HepG2 (cell line): Measurements from ENCODE around the gene TSC22D4. TPM values are rescaled to one million over a fixed set of nuclear protein-coding genes. Genes with fewer than 3 reads are reported as not detected.

Source experiments
- ADNP ChIP-seq: sonication (generic); formaldehyde crosslinking; IDR thresholded peaks from 2 replicates; pipeline ENCODE4 v1.4.0; 2020; ENCODE audit warnings: missing genetic modification reagents
- ARID2 ChIP-seq: sonication (generic); formaldehyde crosslinking; IDR thresholded peaks from 2 replicates; pipeline ENCODE4 v1.8.1; 2022; ENCODE audit warnings: mild to moderate bottlenecking, missing genetic modification reagents, borderline replicate concordance
- ATF1 ChIP-seq: IDR thresholded peaks from 2 replicates; pipeline ENCODE4 v1.6.1; 2016; ENCODE audit warnings: mild to moderate bottlenecking, control low read depth
- ATF5 ChIP-seq: sonication (generic); formaldehyde crosslinking; IDR thresholded peaks from 2 replicates; pipeline ENCODE4 v1.4.0; 2020; ENCODE audit warnings: mild to moderate bottlenecking, low read depth, missing genetic modification reagents
- FLYWCH1 ChIP-seq: sonication (generic); formaldehyde crosslinking; IDR thresholded peaks from 2 replicates; pipeline ENCODE4 v1.8.1; 2023; ENCODE audit warnings: mild to moderate bottlenecking, missing genetic modification reagents
- FOXA1 ChIP-seq, 2 experiments: fragments of 450-650 bp in 1 of 2; sonication (generic) in 1 of 2; formaldehyde crosslinking in 1 of 2; IDR thresholded peaks; 2 replicates each; pipeline versions ENCODE4 v1.4.0 to v1.6.1; 2016 to 2020; ENCODE audit warnings: missing genetic modification reagents in 1 of 2
- HNRNPL ChIP-seq: fragments of 200-400 bp; formaldehyde crosslinking; IDR thresholded peaks from 2 replicates; pipeline ENCODE4 v1.6.1; 2017; ENCODE audit warnings: mild to moderate bottlenecking, low read depth, low read length
- KLF9 ChIP-seq: IDR thresholded peaks from 2 replicates; pipeline ENCODE4 v1.6.1; 2016; ENCODE audit warnings: low read depth
- NFKB2 ChIP-seq: sonication (generic); formaldehyde crosslinking; IDR thresholded peaks from 2 replicates; pipeline ENCODE4 v1.4.0; 2020; ENCODE audit warnings: missing genetic modification reagents, borderline replicate concordance
- PCBP2 ChIP-seq: fragments of 200-400 bp; formaldehyde crosslinking; optimal IDR thresholded peaks from 2 replicates; pipeline ENCODE3; 2018; ENCODE audit warnings: low read length, low read depth; ENCODE audit not compliant: poor library complexity, severe bottlenecking
- POGZ ChIP-seq: sonication (generic); formaldehyde crosslinking; IDR thresholded peaks from 2 replicates; pipeline ENCODE4 v1.4.0; 2020; ENCODE audit warnings: mild to moderate bottlenecking, missing genetic modification reagents
- REPIN1 ChIP-seq: sonication (generic); formaldehyde crosslinking; IDR thresholded peaks from 2 replicates; pipeline ENCODE4 v1.8.0; 2022; ENCODE audit warnings: missing genetic modification reagents, low read depth, mild to moderate bottlenecking, borderline replicate concordance
- SNRNP70 ChIP-seq: fragments of 200-400 bp; formaldehyde crosslinking; IDR thresholded peaks from 2 replicates; pipeline ENCODE4 v1.6.1; 2017; ENCODE audit warnings: mild to moderate bottlenecking, low read depth, low read length, moderate library complexity
- SOX5 ChIP-seq: IDR thresholded peaks from 2 replicates; pipeline ENCODE4 v1.6.1; 2016; ENCODE audit warnings: borderline replicate concordance
- SP140L ChIP-seq: sonication (generic); formaldehyde crosslinking; IDR thresholded peaks from 2 replicates; pipeline ENCODE4 v1.4.0; 2020; ENCODE audit warnings: missing genetic modification reagents, borderline replicate concordance
- TBP ChIP-seq: sonication (generic); formaldehyde crosslinking; IDR thresholded peaks from 2 replicates; pipeline ENCODE4 v1.5.0; 2020; ENCODE audit warnings: missing genetic modification reagents
- TEAD2 ChIP-seq: sonication (generic); formaldehyde crosslinking; IDR thresholded peaks from 2 replicates; pipeline ENCODE4 v1.9.0; 2021; ENCODE audit warnings: missing genetic modification reagents
- ZBTB20 ChIP-seq: sonication (generic); formaldehyde crosslinking; IDR thresholded peaks from 2 replicates; pipeline ENCODE4 v1.8.1; 2023; ENCODE audit warnings: missing genetic modification reagents, low read depth, mild to moderate bottlenecking, borderline replicate concordance
- ZFP41 ChIP-seq: sonication (generic); formaldehyde crosslinking; IDR thresholded peaks from 2 replicates; pipeline ENCODE4 v1.4.0; 2020; ENCODE audit warnings: mild to moderate bottlenecking, missing genetic modification reagents, borderline replicate concordance
- ZFP91 ChIP-seq: sonication (generic); formaldehyde crosslinking; IDR thresholded peaks from 2 replicates; pipeline ENCODE4 v1.9.0; 2022; ENCODE audit warnings: missing genetic modification reagents, mild to moderate bottlenecking, borderline replicate concordance
- ZNF20 ChIP-seq: sonication (generic); formaldehyde crosslinking; IDR thresholded peaks from 2 replicates; pipeline ENCODE4 v1.4.0; 2020; ENCODE audit warnings: mild to moderate bottlenecking, moderate library complexity, missing genetic modification reagents
- ZNF510 ChIP-seq: sonication (generic); formaldehyde crosslinking; IDR thresholded peaks from 2 replicates; pipeline ENCODE4 v1.4.0; 2020; ENCODE audit warnings: low read depth, mild to moderate bottlenecking, missing genetic modification reagents
- ZNF569 ChIP-seq: sonication (generic); formaldehyde crosslinking; IDR thresholded peaks from 2 replicates; pipeline ENCODE4 v1.5.0; 2020; ENCODE audit warnings: mild to moderate bottlenecking, missing genetic modification reagents, moderate library complexity, borderline replicate concordance
- ZNF678 ChIP-seq: sonication (generic); formaldehyde crosslinking; IDR thresholded peaks from 2 replicates; pipeline ENCODE4 v1.4.0; 2020; ENCODE audit warnings: mild to moderate bottlenecking, missing genetic modification reagents
- ZUFSP ChIP-seq: sonication (generic); formaldehyde crosslinking; IDR thresholded peaks from 2 replicates; pipeline ENCODE4 v1.9.0; 2021; ENCODE audit warnings: missing genetic modification reagents, mild to moderate bottlenecking, borderline replicate concordance
- polyA plus RNA-seq, 8 experiments: library from polyadenylated mRNA; depleted of rRNA in 3 of 8; stranded (reverse) in 7 of 8; unstranded in 1 of 8; fragments of >200 nt; fragmentation: Illumina TruSeq in 4 of 8; extraction: Trizol in 4 of 8; gene quantifications; 2 replicates each; pipeline versions ENCODE4 v1.2.1 to v1.2.3, GENCODE V29; 2011 to 2016; ENCODE audit warnings: low read depth in 4 of 8, missing spikeins in 1 of 8, mixed read lengths in 1 of 8; ENCODE audit not compliant: insufficient read depth in 1 of 8
- total RNA-seq, 5 experiments: library from RNA; depleted of rRNA; stranded (reverse); fragments of >200 nt; fragmentation: Illumina TruSeq; extraction: Trizol; gene quantifications; 2 replicates each; pipeline ENCODE4 v1.2.3, GENCODE V29; 2016; ENCODE audit warnings: low read depth in 1 of 5
- TF ChIP-seq, protein P1 (sequence below): sonication (generic); formaldehyde crosslinking; IDR thresholded peaks from 2 replicates; pipeline ENCODE4 v1.8.0; 2023; ENCODE audit warnings: mild to moderate bottlenecking, missing genetic modification reagents

TSC22D4 gene
- total and polyA plus RNA-seq, 2 of the 13 experiments (the other 11 are each of a cell fraction or from before 2014, with no cell fraction given), result 7.7 to 8.7 TPM

GRCh38 chr7:100478958-100479660, at the start of gene TSC22D4 (continued):
- TF ChIP-seq TEAD2 (CRISPR knock-in tag) (no peak), ADNP (no peak), FLYWCH1 (CRISPR knock-in tag) (no peak), REPIN1 (CRISPR knock-in tag) (no peak), ATF5 (CRISPR knock-in tag) (no peak), NFKB2 (CRISPR knock-in tag) (no peak), ARID2 (no peak), ZFP91 (CRISPR knock-in tag) (peak; percentile 45; the same call in 1 of the 2 replicates), ZNF510 (CRISPR knock-in tag) (no peak), ZUFSP (CRISPR knock-in tag) (no peak), HNRNPL (no peak), FOXA1 (IDR thresholded peaks at IDR 0.05) (no peak), FOXA1 (CRISPR knock-in tag; IDR thresholded peaks at IDR 0.05) (peak; percentile 51), ATF1 (no peak), SP140L (CRISPR knock-in tag) (no peak), TBP (CRISPR knock-in tag) (no peak), ZNF20 (no peak), ZNF678 (no peak), POGZ (peak; percentile 36; the same call in 1 of the 2 replicates), SOX5 (CRISPR knock-in tag) (no peak), ZBTB20 (CRISPR knock-in tag) (no peak), ZNF569 (CRISPR knock-in tag) (no peak), ZFP41 (CRISPR knock-in tag) (no peak), KLF9 (CRISPR knock-in tag) (no peak), SNRNP70 (no peak), PCBP2 (no peak)
- TF ChIP-seq, protein P1, sequence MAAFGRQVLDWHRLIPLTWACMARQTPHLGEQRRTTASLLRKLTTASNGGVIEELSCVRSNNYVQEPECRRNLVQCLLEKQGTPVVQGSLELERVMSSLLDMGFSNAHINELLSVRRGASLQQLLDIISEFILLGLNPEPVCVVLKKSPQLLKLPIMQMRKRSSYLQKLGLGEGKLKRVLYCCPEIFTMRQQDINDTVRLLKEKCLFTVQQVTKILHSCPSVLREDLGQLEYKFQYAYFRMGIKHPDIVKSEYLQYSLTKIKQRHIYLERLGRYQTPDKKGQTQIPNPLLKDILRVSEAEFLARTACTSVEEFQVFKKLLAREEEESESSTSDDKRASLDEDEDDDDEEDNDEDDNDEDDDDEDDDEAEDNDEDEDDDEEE (CRISPR knock-in tag), result no peak
